ENCODE results near the gene TMX2. TPM values are rescaled to one million over a fixed set of nuclear protein-coding genes. Genes with fewer than 3 reads are reported as not detected.

TMX2 gene
- total and polyA plus RNA-seq, 9 of the 15 experiments (the other 6 are each of a cell fraction or from before 2014, with no cell fraction given): 176 to 433 (median 227) TPM

- TF ChIP-seq FOXP4 (CRISPR knock-in tag; IDR thresholded peaks at IDR 0.05; ENCODE audit: borderline replicate concordance) (no peak), SFPQ (IDR thresholded peaks at IDR 0.05; ENCODE audit: low read depth, low read length) (no peak), ZC3H11A (IDR thresholded peaks at IDR 0.05; ENCODE audit: low read depth, low read length) (peak; percentile 96), MECOM (CRISPR knock-in tag; IDR thresholded peaks at IDR 0.05) (no peak), MEF2D (tag; conservative IDR thresholded peaks at IDR 0.05; ENCODE audit: low read depth) (peak; percentile 65), MBD2 (IDR thresholded peaks at IDR 0.05; ENCODE audit: borderline replicate concordance, low read depth) (peak; percentile 94), CREBBP (IDR thresholded peaks at IDR 0.05; ENCODE audit: low read depth, low read length) (no peak), ARHGAP35 (IDR thresholded peaks at IDR 0.05; ENCODE audit: partially characterized antibody) (no peak), JUNB (CRISPR knock-in tag; conservative IDR thresholded peaks at IDR 0.05) (no peak), ATF3 (IDR thresholded peaks at IDR 0.05) (no peak; the same call in 1 of the 2 replicates), ATF3 (CRISPR knock-in tag; conservative IDR thresholded peaks at IDR 0.05) (0 out of 2 replicates have a peak, but pooled peaks have one; percentile 73), ZNF282 (CRISPR knock-in tag; IDR thresholded peaks at IDR 0.05) (no peak), KAT7 (CRISPR knock-in tag; IDR thresholded peaks at IDR 0.05; ENCODE audit: borderline replicate concordance) (peak; percentile 79; the same call in 1 of the 2 replicates), ATF7 (IDR thresholded peaks at IDR 0.05) (peak; percentile 97), EP400 (IDR thresholded peaks at IDR 0.05) (peak; percentile 98), KHSRP (IDR thresholded peaks at IDR 0.05) (no peak), HOXB6 (CRISPR knock-in tag; IDR thresholded peaks at IDR 0.05; ENCODE audit: borderline replicate concordance) (peak; percentile 84; the same call in 1 of the 2 replicates), HCFC1 (IDR thresholded peaks at IDR 0.05; ENCODE audit: low read depth, low read length) (peak; percentile 89), ZNF644 (tag; IDR thresholded peaks at IDR 0.05; ENCODE audit: low read depth) (no peak), ZNF551 (CRISPR knock-in tag; IDR thresholded peaks at IDR 0.05) (no peak; the same call in 1 of the 2 replicates), ZNF830 (CRISPR knock-in tag; IDR thresholded peaks at IDR 0.05) (no peak), LARP7 (IDR thresholded peaks at IDR 0.05) (no peak), CEBPG (CRISPR knock-in tag; IDR thresholded peaks at IDR 0.05) (peak; percentile 69; the same call in 1 of the 2 replicates), CEBPG (tag; conservative IDR thresholded peaks at IDR 0.05 in 1 of 2, IDR thresholded peaks at IDR 0.05 in 1 of 2) (no peak), BRF1 (IDR thresholded peaks at IDR 0.05; ENCODE audit: borderline replicate concordance, extremely low read depth, insufficient read length) (no peak)
Measured at GRCh38 chr11:57741132-57742086, 29.0 kb downstream of the TMX2 start, which contains the start of gene SELENOH (continued).
